MCF 10A (cell line): ENCODE data around the gene UNC5A. TPM values are rescaled to one million over a fixed set of nuclear protein-coding genes. Genes with fewer than 3 reads are reported as not detected.

ENCODE experiments used
- BruUV-seq: library from RNA; stranded (reverse); fragments of 400-500 nt; replicated peaks from 2 replicates; lab custom pipeline; 2021; lab: Mats Ljungman, UMichigan
- CTCF ChIA-PET: fragments of 300-600 bp; sonication (Branson Sonifier 250); formaldehyde crosslinking; extraction: SDS; loops from one replicate; lab custom pipeline; 2021; ENCODE audit warnings: antibody characterized with exemption, inconsistent platforms; lab: Yijun Ruan, JAX
- POLR2A ChIA-PET: fragments of 300-600, 350-650 bp; sonication (Branson Sonifier 250); formaldehyde crosslinking; extraction: SDS; loops from one replicate; lab custom pipeline; 2020; ENCODE audit warnings: antibody characterized with exemption, inconsistent platforms; lab: Yijun Ruan, JAX
- DNase-seq: peaks from one replicate; pipeline ENCODE4 v3.0.0-alpha.2; 2018; ENCODE audit not compliant: unreplicated experiment
- H3K27ac Mint-ChIP-seq: one replicate; pipeline ENCODE4 v1.8.0; 2022; ENCODE audit warnings: mild to moderate bottlenecking, low read depth, mixed read lengths; ENCODE audit not compliant: unreplicated experiment
- H3K27me3 Mint-ChIP-seq: one replicate; pipeline ENCODE4 v1.8.0; 2022; ENCODE audit warnings: mixed read lengths; ENCODE audit not compliant: insufficient read depth, unreplicated experiment
- H3K36me3 Mint-ChIP-seq: one replicate; pipeline ENCODE4 v1.8.0; 2022; ENCODE audit warnings: mild to moderate bottlenecking, moderate library complexity, mixed read lengths; ENCODE audit not compliant: insufficient read depth, unreplicated experiment
- H3K4me1 Mint-ChIP-seq: one replicate; pipeline ENCODE4 v1.8.0; 2022; ENCODE audit warnings: mixed read lengths; ENCODE audit not compliant: insufficient read depth, unreplicated experiment
- H3K4me3 Mint-ChIP-seq: one replicate; pipeline ENCODE4 v1.8.0; 2022; ENCODE audit warnings: mild to moderate bottlenecking, moderate library complexity, mixed read lengths; ENCODE audit not compliant: unreplicated experiment
- H3K9me3 Mint-ChIP-seq: one replicate; pipeline ENCODE4 v1.8.0; 2022; ENCODE audit warnings: mixed read lengths; ENCODE audit not compliant: unreplicated experiment
- CTCF ChIP-seq: fragments of 200-600 bp; IDR thresholded peaks from one replicate; pipeline ENCODE4 v1.8.0; 2022; ENCODE audit warnings: antibody characterized with exemption, mild to moderate bottlenecking; ENCODE audit not compliant: unreplicated experiment
- intact Hi-C: fragments of 100-400 bp; cut with micrococcal nuclease; formaldehyde crosslinking; loops from 2 replicates; pipeline ENCODE4 v1.14.1; 2022
- total RNA-seq: library from RNA; stranded (reverse); gene quantifications from 2 replicates; pipeline ENCODE4 v1.2.3, GENCODE V29; 2022

Gene UNC5A
- total RNA-seq, 1 experiment from 2014 or later, result 0.51 TPM

- Mint-ChIP-seq H3K27ac (no peak overlapping the region), H3K4me3 (no peak overlapping the region)
These were observed 93.9 kb downstream of the UNC5A start for GRCh38 chr5:176904276-176904675.

GRCh38 chr5:176906126-176906525, 95.8 kb downstream of the UNC5A start:
- CTCF ChIA-PET, result interaction anchor here (0.6 to 1.3 kb wide), 2 partner anchors 146 to 248 kb away, joined by 3 to 6 read pairs; no protein-coding TSS in a partner anchor
- H3K4me3 Mint-ChIP-seq, result no peak overlapping the region
- BruUV-seq, result no TSS peak
- no peaks in the 10 kb centered on the region for H3K27me3 Mint-ChIP-seq
- peaks cover 93% of the 10 kb centered on the region for H3K36me3 Mint-ChIP-seq
- H3K9me3 Mint-ChIP-seq, result no peaks in the 10 kb centered on the region
- no peak for TF ChIP-seq CTCF
- POLR2A ChIA-PET, result interaction anchor here (0.7 kb wide), 1 partner anchor 62 kb away, joined by 3 read pairs; no protein-coding TSS in a partner anchor
- DNase-seq, result no peak
- no peaks in the 10 kb centered on the region for H3K4me1 Mint-ChIP-seq
- intact Hi-C loops, result no loop called here
- H3K27ac Mint-ChIP-seq, result no peak overlapping the region

More at GRCh38 chr5:176904276-176904675, 93.9 kb downstream of the UNC5A start:
- POLR2A ChIA-PET, result interaction anchor here (1.4 kb wide), 1 partner anchor 14 kb away, joined by 3 read pairs; no protein-coding TSS in a partner anchor
- H3K27me3 Mint-ChIP-seq, result no peaks in the 10 kb centered on the region
- H3K36me3 Mint-ChIP-seq, result peaks cover 90% of the 10 kb centered on the region
- no peaks in the 10 kb centered on the region for H3K4me1 Mint-ChIP-seq
- CTCF ChIA-PET, result interaction anchor here (2.1 to 4.3 kb wide), 2 partner anchors 243 to 246 kb away, joined by 10 to 36 read pairs; no protein-coding TSS in a partner anchor
- no peak for TF ChIP-seq CTCF
- no peak for DNase-seq
- intact Hi-C loops, result no loop called here
- no peaks in the 10 kb centered on the region for H3K9me3 Mint-ChIP-seq
- no TSS peak for BruUV-seq

GRCh38 chr5:176906796-176907195, 96.4 kb downstream of the UNC5A start:
- Mint-ChIP-seq H3K36me3 (peaks cover 86% of the 10 kb centered on the region), H3K27ac (no peak overlapping the region), H3K9me3 (no peaks in the 10 kb centered on the region), H3K27me3 (no peaks in the 10 kb centered on the region), H3K4me1 (no peaks in the 10 kb centered on the region), H3K4me3 (no peak overlapping the region)
- intact Hi-C loops, result no loop called here
- POLR2A ChIA-PET, result interaction anchor here (0.7 kb wide), 1 partner anchor 63 kb away, joined by 3 read pairs; no protein-coding TSS in a partner anchor
- CTCF ChIA-PET, result interaction anchor here (1.3 kb wide), 1 partner anchor 249 kb away, joined by 6 read pairs; no protein-coding TSS in a partner anchor
- no peak for TF ChIP-seq CTCF
- no peak for DNase-seq
- no TSS peak for BruUV-seq

GRCh38 chr5:176908675-176909368, 98.5 kb downstream of the UNC5A start:
- H3K4me1 Mint-ChIP-seq, result no peaks in the 10 kb centered on the region
- ChIA-PET CTCF (interaction anchor here (0.8 to 3.1 kb wide), 5 partner anchors 29 to 251 kb away, joined by 3 to 33 read pairs (median 4); no protein-coding TSS in a partner anchor), POLR2A (interaction anchor here (0.6 to 2.0 kb wide), 3 partner anchors 9 to 248 kb away, joined by 4 to 12 read pairs (median 5); no protein-coding TSS in a partner anchor)
- H3K36me3 Mint-ChIP-seq, result peaks cover 82% of the 10 kb centered on the region
- no peaks in the 10 kb centered on the region for H3K27me3 Mint-ChIP-seq
- H3K9me3 Mint-ChIP-seq, result no peaks in the 10 kb centered on the region
- H3K27ac Mint-ChIP-seq, result no peak overlapping the region
- no TSS peak for BruUV-seq
- no peak overlapping the region for H3K4me3 Mint-ChIP-seq
- intact Hi-C loops, result no loop called here
- no peak for TF ChIP-seq CTCF
- no peak for DNase-seq
